Loucy (cell line): Measurements from ENCODE around the gene ZNF780B.
A peak's percentile ranks its signal among the peaks of the same experiment; 100 is the strongest.

Source experiments
- H2AFZ ChIP-seq: fragments of 200-600 bp; sonication (generic); 2 replicates; pipeline ENCODE4 v1.6.0; 2016; ENCODE audit warnings: antibody characterized with exemption, mild to moderate bottlenecking, low read length, moderate library complexity
- H3F3A ChIP-seq: fragments of 200-600 bp; 2 replicates; pipeline ENCODE4 v1.6.0; 2016; ENCODE audit warnings: antibody characterized with exemption, low read depth, mild to moderate bottlenecking
- H3K27me3 ChIP-seq: fragments of 200-600 bp; sonication (generic); 2 replicates; pipeline ENCODE4 v1.6.1; 2014; ENCODE audit warnings: low read length, mild to moderate bottlenecking; ENCODE audit not compliant: insufficient read depth, poor library complexity, severe bottlenecking
- H3K36me3 ChIP-seq: fragments of 200-600 bp; sonication (generic); 2 replicates; pipeline ENCODE4 v1.6.1; 2016; ENCODE audit warnings: low read length; ENCODE audit not compliant: insufficient read depth
- H3K4me1 ChIP-seq: fragments of 200-600 bp; sonication (generic); 2 replicates; pipeline ENCODE4 v1.5.1; 2014; ENCODE audit warnings: low read length, mild to moderate bottlenecking; ENCODE audit not compliant: insufficient read depth, poor library complexity, severe bottlenecking
- H3K4me2 ChIP-seq: fragments of 200-600 bp; sonication (generic); 2 replicates; pipeline ENCODE4 v1.6.0; 2014; ENCODE audit warnings: antibody characterized with exemption, low read length, low read depth, mild to moderate bottlenecking; ENCODE audit not compliant: poor library complexity, severe bottlenecking
- H3K4me3 ChIP-seq: fragments of 200-600 bp; sonication (generic); 2 replicates; pipeline ENCODE4 v1.5.1; 2014; ENCODE audit warnings: low read length, mild to moderate bottlenecking, mixed read lengths; ENCODE audit not compliant: poor library complexity, severe bottlenecking
- H3K79me2 ChIP-seq: fragments of 200-600 bp; sonication (generic); 2 replicates; pipeline ENCODE4 v1.6.1; 2014; ENCODE audit warnings: low read length; ENCODE audit not compliant: insufficient read depth
- H3K9ac ChIP-seq: fragments of 200-600 bp; sonication (generic); 2 replicates; pipeline ENCODE4 v1.6.0; 2014; ENCODE audit warnings: mild to moderate bottlenecking, low read depth, low read length, moderate library complexity; ENCODE audit not compliant: poor library complexity, severe bottlenecking
- H3K9me2 ChIP-seq: fragments of 200-600 bp; sonication (generic); replicated peaks from 2 replicates; pipeline ENCODE4 v1.6.1; 2016; ENCODE audit warnings: low read depth, low read length, mixed read lengths
- H3K9me3 ChIP-seq: fragments of 200-600 bp; sonication (generic); 2 replicates; pipeline ENCODE4 v1.6.1; 2014; ENCODE audit warnings: mild to moderate bottlenecking, antibody characterized with exemption, low read length, low read depth; ENCODE audit not compliant: insufficient read depth
- H4K20me1 ChIP-seq: fragments of 200-600 bp; sonication (generic); 2 replicates; pipeline ENCODE4 v1.6.0; 2014; ENCODE audit warnings: antibody characterized with exemption, low read length, mild to moderate bottlenecking; ENCODE audit not compliant: insufficient read depth, poor library complexity, severe bottlenecking
- CTCF ChIP-seq: fragments of 200-600 bp; sonication (generic); conservative IDR thresholded peaks from 2 replicates; pipeline ENCODE4 v1.5.1; 2014; ENCODE audit warnings: mild to moderate bottlenecking, antibody characterized with exemption, low read length
- EZH2phosphoT487 ChIP-seq: fragments of 200-600 bp; IDR thresholded peaks from 2 replicates; pipeline ENCODE4 v1.6.1; 2018; ENCODE audit warnings: antibody characterized with exemption, mild to moderate bottlenecking, moderate library complexity, borderline replicate concordance

Gene ZNF780B

GRCh38 chr19:40090241-40091204 lies 34.5 kb upstream of the ZNF780B start, which contains the start of gene ZNF780A:
TSS of gene ZNF780A (minus strand) at chr19:40090943. CDS start at chr19:40084753, 6,190 bp downstream.
- Histone ChIP-seq H3K27me3 (no peaks in the 10 kb centered on the region), H3K4me2 (peak within 1 kb of the TSS; percentile 85), H3F3A (no peaks in the 10 kb centered on the region), H4K20me1 (peaks cover 2% of the 10 kb centered on the region), H3K4me1 (peaks cover 23% of the 10 kb centered on the region), H3K79me2 (peaks cover 35% of the 10 kb centered on the region), H3K9ac (peak within 1 kb of the TSS; percentile 82), H2AFZ (peak within 1 kb of the TSS; percentile 100), H3K36me3 (no peaks in the 10 kb centered on the region), H3K9me3 (no peaks in the 10 kb centered on the region), H3K4me3 (peak within 1 kb of the TSS; percentile 89), H3K9me2 (no peaks in the 10 kb centered on the region)
- TF ChIP-seq EZH2phosphoT487 (no peak), CTCF (no peak)

GRCh38 chr19:40089462-40089861 lies 33.4 kb upstream of the ZNF780B start:
- H3K9me2 ChIP-seq, result no peaks in the 10 kb centered on the region
- peak overlapping the region; percentile 85 for H3K4me2 ChIP-seq
- peaks cover 23% of the 10 kb centered on the region for H3K4me1 ChIP-seq
- no peaks in the 10 kb centered on the region for H3K27me3 ChIP-seq
- peaks cover 1% of the 10 kb centered on the region; the same call in 1 of the 2 replicates for H3K36me3 ChIP-seq
- peaks cover 2% of the 10 kb centered on the region for H4K20me1 ChIP-seq
- no peaks in the 10 kb centered on the region for H3K9me3 ChIP-seq
- H3K4me3 ChIP-seq, result peak overlapping the region; percentile 89
- H3K9ac ChIP-seq, result peak overlapping the region; percentile 82
- no peak overlapping the region for H2AFZ ChIP-seq
- H3K79me2 ChIP-seq, result peaks cover 35% of the 10 kb centered on the region
- TF ChIP-seq CTCF (no peak), EZH2phosphoT487 (no peak)
- no peaks in the 10 kb centered on the region for H3F3A ChIP-seq

GRCh38 chr19:40088299-40089047 lies 32.4 kb upstream of the ZNF780B start:
- Histone ChIP-seq H3F3A (no peaks in the 10 kb centered on the region), H3K27me3 (no peaks in the 10 kb centered on the region), H3K4me2 (peak overlapping the region; percentile 85), H3K36me3 (peaks cover 6% of the 10 kb centered on the region; the same call in 1 of the 2 replicates), H3K9me2 (no peaks in the 10 kb centered on the region), H3K4me1 (peaks cover 23% of the 10 kb centered on the region), H3K4me3 (peak overlapping the region; percentile 89), H2AFZ (no peak overlapping the region), H3K9me3 (no peaks in the 10 kb centered on the region), H4K20me1 (peaks cover 2% of the 10 kb centered on the region), H3K9ac (no peak overlapping the region), H3K79me2 (peaks cover 35% of the 10 kb centered on the region)
- TF ChIP-seq CTCF, result no peak
- no peak for TF ChIP-seq EZH2phosphoT487
